ENCODE data around the gene GAGE13.
"Not testable (repeated sequence)": the region's sequence is repeated elsewhere in the genome, so short reads cannot be mapped to it uniquely, and the experiment has no call there.

GRCh38 chrX:49331282-49331681, at the start of gene GAGE13:
- TF ChIP-seq EP300, CTCF, POLR2A (IDR thresholded peaks at IDR 0.05): not testable (repeated sequence)
